HepG2 (cell line): Measurements from ENCODE around the gene AEN. TPM values are rescaled to one million over a fixed set of nuclear protein-coding genes. Genes with fewer than 3 reads are reported as not detected.

Experiments
- ATAC-seq: fragments of 200-7000 bp; cut with Tn5 transposase; 3 replicates; pipeline ENCODE4 v1.9.1; 2020; ENCODE audit warnings: mild to moderate bottlenecking, moderate library complexity
- BruUV-seq: library from RNA; stranded (reverse); fragments of 400-500 nt; replicated peaks from 2 replicates; lab custom pipeline; 2021; lab: Mats Ljungman, UMichigan
- CTCF ChIA-PET: fragments of 300-600 bp; formaldehyde crosslinking; extraction: SDS; loops from one replicate; lab custom pipeline; 2021; ENCODE audit warnings: low total read pairs, inconsistent platforms, low intra/inter-chr PET ratio; lab: Yijun Ruan, JAX
- POLR2A ChIA-PET: fragments of 350-600 bp; sonication (Branson Sonifier 250); formaldehyde crosslinking; loops from one replicate; lab custom pipeline; 2020; ENCODE audit warnings: antibody characterized with exemption, inconsistent platforms; lab: Yijun Ruan, JAX
- DNase-seq: peaks from one replicate; pipeline ENCODE4 v3.0.0-alpha.2; 2015; ENCODE audit warnings: low spot score
- FAIRE-seq: peaks from 3 replicates; lab custom pipeline; 2011; peaks lifted over from hg19 to GRCh38; lab: Jason Lieb, UNC
- H2AFZ ChIP-seq: one replicate; pipeline ENCODE4 v1.6.1; 2011; ENCODE audit warnings: low read length, inconsistent platforms
- H3K27ac ChIP-seq: fragments of 300-600 bp; 3 replicates; pipeline ENCODE4 v1.8.0; 2011; ENCODE audit warnings: mixed run types, mild to moderate bottlenecking, mixed read lengths, low read length, inconsistent platforms; ENCODE audit not compliant: insufficient read depth; ENCODE audit errors: extremely low read length
- H3K27me3 ChIP-seq, 2 experiments: fragments of 200-600 bp in 1 of 2; 2 replicates in 1 of 2; 3 replicates in 1 of 2; pipeline versions ENCODE4 v1.6.0 to v1.8.0; 2011; ENCODE audit warnings: low read length in 2 of 2, mild to moderate bottlenecking in 2 of 2, moderate library complexity in 2 of 2, inconsistent platforms in 1 of 2; ENCODE audit not compliant: insufficient read depth in 2 of 2, control insufficient read depth in 1 of 2
- H3K36me3 ChIP-seq, 2 experiments: fragments of 200-600 bp in 1 of 2; replicated peaks in 1 of 2; 2 replicates in 1 of 2; 3 replicates in 1 of 2; pipeline versions ENCODE4 v1.5.1 to v1.8.0; 2011; ENCODE audit warnings: low read length in 2 of 2, inconsistent platforms in 1 of 2; ENCODE audit not compliant: insufficient read depth in 2 of 2, control insufficient read depth in 1 of 2
- H3K4me1 ChIP-seq: 2 replicates; pipeline ENCODE4 v1.5.1; 2012; ENCODE audit warnings: low read length, inconsistent platforms; ENCODE audit not compliant: insufficient read depth
- H3K4me2 ChIP-seq: 2 replicates; pipeline ENCODE4 v1.6.0; 2011; ENCODE audit warnings: low read depth, low read length, inconsistent platforms
- H3K4me3 ChIP-seq, 3 experiments: fragments of 200-600 bp in 1 of 3; sonication (generic), shearing (Covaris generic) in 1 of 3; replicated peaks in 1 of 3; 2 replicates each; pipeline ENCODE4 v1.5.1; 2011 to 2016; ENCODE audit warnings: low read length in 3 of 3, inconsistent platforms in 2 of 3, low read depth in 2 of 3, mild to moderate bottlenecking in 2 of 3, control low read depth in 1 of 3, mixed read lengths in 1 of 3; ENCODE audit not compliant: insufficient read depth in 1 of 3
- H3K79me2 ChIP-seq: one replicate; pipeline ENCODE4 v1.6.1; 2011; ENCODE audit warnings: low read length, inconsistent platforms; ENCODE audit not compliant: insufficient read depth
- H3K9ac ChIP-seq: 2 replicates; pipeline ENCODE4 v1.6.0; 2011; ENCODE audit warnings: mild to moderate bottlenecking, low read depth, low read length, inconsistent platforms; ENCODE audit not compliant: insufficient read depth
- H3K9me3 ChIP-seq: 2 replicates; pipeline ENCODE4 v1.5.1; 2012; ENCODE audit warnings: mild to moderate bottlenecking, low read length
- H4K20me1 ChIP-seq: 2 replicates; pipeline ENCODE4 v1.6.0; 2011; ENCODE audit warnings: inconsistent platforms, mild to moderate bottlenecking, low read length, moderate library complexity; ENCODE audit not compliant: insufficient read depth
- ARNTL ChIP-seq: sonication (generic); formaldehyde crosslinking; IDR thresholded peaks from 2 replicates; pipeline ENCODE4 v1.4.0; 2020; ENCODE audit warnings: mild to moderate bottlenecking, missing genetic modification reagents
- CHCHD3 ChIP-seq: sonication (generic); formaldehyde crosslinking; IDR thresholded peaks from 2 replicates; pipeline ENCODE4 v1.8.0; 2022; ENCODE audit warnings: mild to moderate bottlenecking, missing genetic modification reagents, moderate library complexity
- MYC ChIP-seq: sonication (generic); formaldehyde crosslinking; IDR thresholded peaks from 2 replicates; pipeline ENCODE4 v1.9.0; 2021; ENCODE audit warnings: missing genetic modification reagents, borderline replicate concordance
- RBM22 ChIP-seq: fragments of 200-400 bp; formaldehyde crosslinking; optimal IDR thresholded peaks from 2 replicates; pipeline ENCODE3; 2017; ENCODE audit warnings: mild to moderate bottlenecking, low read length, moderate library complexity
- SAFB2 ChIP-seq: sonication (generic); formaldehyde crosslinking; IDR thresholded peaks from 2 replicates; pipeline ENCODE4 v1.5.1; 2020; ENCODE audit warnings: missing genetic modification reagents, low read depth, mild to moderate bottlenecking, borderline replicate concordance
- SATB2 ChIP-seq: sonication (generic); formaldehyde crosslinking; IDR thresholded peaks from 2 replicates; pipeline ENCODE4 v1.5.0; 2020; ENCODE audit warnings: missing genetic modification reagents
- ZNF564 ChIP-seq: sonication (generic); formaldehyde crosslinking; IDR thresholded peaks from 2 replicates; pipeline ENCODE4 v1.8.1; 2023; ENCODE audit warnings: mild to moderate bottlenecking, missing genetic modification reagents
- WGBS: methylation state at CpG from one replicate; pipeline ENCODE4 v1.1.6; 2017; ENCODE audit warnings: low lambda C conversion rate; 5-methylcytosine and 5-hydroxymethylcytosine counted together
- in situ Hi-C: cut with HindIII; loops from 2 replicates; pipeline ENCODE4 v1.10.0; 2017; ENCODE audit warnings: low pct_unique_long_range_greater_than_20kb; ENCODE audit not compliant: extremely low pct_ligation_motif_present
- intact Hi-C: fragments of 100-400 bp; cut with micrococcal nuclease; formaldehyde crosslinking; loops from one replicate; pipeline ENCODE4 v1.10.0; 2022; ENCODE audit not compliant: unreplicated experiment
- polyA plus RNA-seq, 8 experiments: library from polyadenylated mRNA; depleted of rRNA in 3 of 8; stranded (reverse) in 7 of 8; unstranded in 1 of 8; fragments of >200 nt; fragmentation: Illumina TruSeq in 4 of 8; extraction: Trizol in 4 of 8; gene quantifications; 2 replicates each; pipeline versions ENCODE4 v1.2.1 to v1.2.3, GENCODE V29; 2011 to 2016; ENCODE audit warnings: low read depth in 4 of 8, missing spikeins in 1 of 8, mixed read lengths in 1 of 8; ENCODE audit not compliant: insufficient read depth in 1 of 8
- total RNA-seq, 5 experiments: library from RNA; depleted of rRNA; stranded (reverse); fragments of >200 nt; fragmentation: Illumina TruSeq; extraction: Trizol; gene quantifications; 2 replicates each; pipeline ENCODE4 v1.2.3, GENCODE V29; 2016; ENCODE audit warnings: low read depth in 1 of 5
- TF ChIP-seq, protein P1 (sequence below): sonication (generic); formaldehyde crosslinking; IDR thresholded peaks from 2 replicates; pipeline ENCODE4 v1.5.0; 2020; ENCODE audit warnings: missing genetic modification reagents
- TF ChIP-seq, protein P2 (sequence below): sonication (generic); formaldehyde crosslinking; IDR thresholded peaks from 2 replicates; pipeline ENCODE4 v1.4.0; 2020; ENCODE audit warnings: missing genetic modification reagents, mild to moderate bottlenecking, borderline replicate concordance
- TF ChIP-seq, protein P3 (sequence below): sonication (generic); formaldehyde crosslinking; IDR thresholded peaks from 2 replicates; pipeline ENCODE4 v1.9.0; 2021; ENCODE audit warnings: missing genetic modification reagents, mild to moderate bottlenecking, borderline replicate concordance
- TF ChIP-seq, protein P4 (sequence below): conservative IDR thresholded peaks from 2 replicates; pipeline ENCODE4 v1.6.1; 2018; ENCODE audit warnings: missing genetic modification reagents
- TF ChIP-seq, protein P5 (sequence below): sonication (generic); formaldehyde crosslinking; IDR thresholded peaks from 2 replicates; pipeline ENCODE4 v1.5.1; 2020; ENCODE audit warnings: missing genetic modification reagents, mild to moderate bottlenecking, borderline replicate concordance
- TF ChIP-seq, protein P6 (sequence below): sonication (generic); formaldehyde crosslinking; IDR thresholded peaks from 2 replicates; pipeline ENCODE4 v1.5.1; 2020; ENCODE audit warnings: missing genetic modification reagents, mild to moderate bottlenecking, borderline replicate concordance

The AEN gene
- total and polyA plus RNA-seq, 2 of the 13 experiments (the other 11 are each of a cell fraction or from before 2014, with no cell fraction given), result 51.3 to 118 TPM

DNA sequence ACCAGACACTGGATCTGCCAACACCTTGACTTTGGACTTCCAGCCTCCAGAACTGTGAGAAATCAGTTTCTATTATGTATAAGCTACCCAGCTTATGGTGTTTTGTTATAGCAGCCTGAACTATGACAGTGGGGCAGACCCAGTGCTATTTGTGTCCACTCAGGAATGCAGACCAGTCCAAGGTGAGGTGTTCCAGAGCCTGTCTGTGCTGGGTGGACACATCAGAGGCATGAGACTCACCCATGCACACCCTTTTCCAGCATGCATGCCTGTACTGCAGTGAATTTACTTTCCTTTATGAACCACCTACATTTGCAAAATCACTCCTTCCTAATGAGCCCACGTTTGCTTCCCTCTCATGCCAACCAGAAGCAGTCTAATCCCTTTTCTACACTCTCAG, 47.1 kb upstream of the AEN start (continued):
- TF ChIP-seq, protein P1, sequence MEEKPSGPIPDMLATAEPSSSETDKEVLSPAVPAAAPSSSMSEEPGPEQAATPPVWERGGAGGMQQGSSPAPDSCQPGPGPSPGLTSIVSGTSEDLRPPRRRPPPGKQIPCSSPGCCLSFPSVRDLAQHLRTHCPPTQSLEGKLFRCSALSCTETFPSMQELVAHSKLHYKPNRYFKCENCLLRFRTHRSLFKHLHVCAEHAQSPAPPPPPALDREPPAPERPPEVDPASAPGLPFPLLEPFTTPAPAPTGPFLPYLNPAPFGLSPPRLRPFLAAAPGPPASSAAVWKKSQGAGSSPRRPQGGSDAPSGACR, result no peak
- TF ChIP-seq MYC (no peak), SATB2 (CRISPR knock-in tag) (no peak)
- TF ChIP-seq, protein P2, sequence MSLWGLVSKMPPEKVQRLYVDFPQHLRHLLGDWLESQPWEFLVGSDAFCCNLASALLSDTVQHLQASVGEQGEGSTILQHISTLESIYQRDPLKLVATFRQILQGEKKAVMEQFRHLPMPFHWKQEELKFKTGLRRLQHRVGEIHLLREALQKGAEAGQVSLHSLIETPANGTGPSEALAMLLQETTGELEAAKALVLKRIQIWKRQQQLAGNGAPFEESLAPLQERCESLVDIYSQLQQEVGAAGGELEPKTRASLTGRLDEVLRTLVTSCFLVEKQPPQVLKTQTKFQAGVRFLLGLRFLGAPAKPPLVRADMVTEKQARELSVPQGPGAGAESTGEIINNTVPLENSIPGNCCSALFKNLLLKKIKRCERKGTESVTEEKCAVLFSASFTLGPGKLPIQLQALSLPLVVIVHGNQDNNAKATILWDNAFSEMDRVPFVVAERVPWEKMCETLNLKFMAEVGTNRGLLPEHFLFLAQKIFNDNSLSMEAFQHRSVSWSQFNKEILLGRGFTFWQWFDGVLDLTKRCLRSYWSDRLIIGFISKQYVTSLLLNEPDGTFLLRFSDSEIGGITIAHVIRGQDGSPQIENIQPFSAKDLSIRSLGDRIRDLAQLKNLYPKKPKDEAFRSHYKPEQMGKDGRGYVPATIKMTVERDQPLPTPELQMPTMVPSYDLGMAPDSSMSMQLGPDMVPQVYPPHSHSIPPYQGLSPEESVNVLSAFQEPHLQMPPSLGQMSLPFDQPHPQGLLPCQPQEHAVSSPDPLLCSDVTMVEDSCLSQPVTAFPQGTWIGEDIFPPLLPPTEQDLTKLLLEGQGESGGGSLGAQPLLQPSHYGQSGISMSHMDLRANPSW (CRISPR knock-in tag), result no peak
- TF ChIP-seq, all 625 proteins: peak for 0

DNA sequence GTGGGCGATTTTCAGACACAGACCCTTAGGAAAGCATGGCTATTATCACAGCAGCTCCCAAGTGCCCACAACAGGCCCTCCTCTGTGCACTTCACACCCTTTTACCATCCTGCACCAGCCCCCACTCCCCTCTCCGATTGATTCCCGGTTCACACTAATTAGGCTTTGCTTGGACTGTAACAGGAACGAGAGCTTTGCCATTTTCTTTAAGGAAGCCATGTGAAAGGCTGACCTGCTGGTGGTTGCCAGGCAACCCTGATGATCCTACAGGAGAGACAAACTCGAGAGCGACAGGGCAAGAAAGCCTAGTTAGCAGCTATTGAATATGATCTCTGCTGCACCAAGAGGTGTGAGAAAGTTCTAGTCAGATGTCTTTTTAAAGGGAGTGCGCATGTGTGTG, 46.5 kb upstream of the AEN start:
- Histone ChIP-seq H3K4me2 (no peak overlapping the region), H3K9ac (no peak overlapping the region), H3K36me3 (no peaks in the 10 kb centered on the region), H2AFZ (no peak overlapping the region), H3K9me3 (no peaks in the 10 kb centered on the region), H3K27me3 (peaks cover 2 to 17% of the 10 kb centered on the region in 2 experiments; a peak in 4 of 5 replicates), H3K27ac (no peak overlapping the region), H3K4me1 (no peaks in the 10 kb centered on the region), H3K4me3 (no peak overlapping the region), H4K20me1 (no peaks in the 10 kb centered on the region), H3K79me2 (no peaks in the 10 kb centered on the region)
- ChIA-PET POLR2A (no interaction called here), CTCF (no interaction called here)
- 18% methylated on average over 6 of the region's 7 CpGs for WGBS
- DNase-seq (no peak), FAIRE-seq (no peak), ATAC-seq (no peak)
- no TSS peak for BruUV-seq
- in situ Hi-C loops, result no loop called here
- intact Hi-C loops, result no loop called here
- TF ChIP-seq SAFB2, result no peak
- TF ChIP-seq, protein P3, sequence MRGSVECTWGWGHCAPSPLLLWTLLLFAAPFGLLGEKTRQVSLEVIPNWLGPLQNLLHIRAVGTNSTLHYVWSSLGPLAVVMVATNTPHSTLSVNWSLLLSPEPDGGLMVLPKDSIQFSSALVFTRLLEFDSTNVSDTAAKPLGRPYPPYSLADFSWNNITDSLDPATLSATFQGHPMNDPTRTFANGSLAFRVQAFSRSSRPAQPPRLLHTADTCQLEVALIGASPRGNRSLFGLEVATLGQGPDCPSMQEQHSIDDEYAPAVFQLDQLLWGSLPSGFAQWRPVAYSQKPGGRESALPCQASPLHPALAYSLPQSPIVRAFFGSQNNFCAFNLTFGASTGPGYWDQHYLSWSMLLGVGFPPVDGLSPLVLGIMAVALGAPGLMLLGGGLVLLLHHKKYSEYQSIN (CRISPR knock-in tag), result no peak
- TF ChIP-seq, protein P4, sequence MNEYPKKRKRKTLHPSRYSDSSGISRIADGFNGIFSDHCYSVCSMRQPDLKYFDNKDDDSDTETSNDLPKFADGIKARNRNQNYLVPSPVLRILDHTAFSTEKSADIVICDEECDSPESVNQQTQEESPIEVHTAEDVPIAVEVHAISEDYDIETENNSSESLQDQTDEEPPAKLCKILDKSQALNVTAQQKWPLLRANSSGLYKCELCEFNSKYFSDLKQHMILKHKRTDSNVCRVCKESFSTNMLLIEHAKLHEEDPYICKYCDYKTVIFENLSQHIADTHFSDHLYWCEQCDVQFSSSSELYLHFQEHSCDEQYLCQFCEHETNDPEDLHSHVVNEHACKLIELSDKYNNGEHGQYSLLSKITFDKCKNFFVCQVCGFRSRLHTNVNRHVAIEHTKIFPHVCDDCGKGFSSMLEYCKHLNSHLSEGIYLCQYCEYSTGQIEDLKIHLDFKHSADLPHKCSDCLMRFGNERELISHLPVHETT, result no peak
- TF ChIP-seq, protein P5, sequence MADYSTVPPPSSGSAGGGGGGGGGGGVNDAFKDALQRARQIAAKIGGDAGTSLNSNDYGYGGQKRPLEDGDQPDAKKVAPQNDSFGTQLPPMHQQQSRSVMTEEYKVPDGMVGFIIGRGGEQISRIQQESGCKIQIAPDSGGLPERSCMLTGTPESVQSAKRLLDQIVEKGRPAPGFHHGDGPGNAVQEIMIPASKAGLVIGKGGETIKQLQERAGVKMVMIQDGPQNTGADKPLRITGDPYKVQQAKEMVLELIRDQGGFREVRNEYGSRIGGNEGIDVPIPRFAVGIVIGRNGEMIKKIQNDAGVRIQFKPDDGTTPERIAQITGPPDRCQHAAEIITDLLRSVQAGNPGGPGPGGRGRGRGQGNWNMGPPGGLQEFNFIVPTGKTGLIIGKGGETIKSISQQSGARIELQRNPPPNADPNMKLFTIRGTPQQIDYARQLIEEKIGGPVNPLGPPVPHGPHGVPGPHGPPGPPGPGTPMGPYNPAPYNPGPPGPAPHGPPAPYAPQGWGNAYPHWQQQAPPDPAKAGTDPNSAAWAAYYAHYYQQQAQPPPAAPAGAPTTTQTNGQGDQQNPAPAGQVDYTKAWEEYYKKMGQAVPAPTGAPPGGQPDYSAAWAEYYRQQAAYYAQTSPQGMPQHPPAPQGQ (CRISPR knock-in tag), result no peak
- no peak for TF ChIP-seq ZNF564 (CRISPR knock-in tag)
- TF ChIP-seq CHCHD3 (CRISPR knock-in tag), result no peak
- no peak for TF ChIP-seq RBM22
- no peak for TF ChIP-seq ARNTL (CRISPR knock-in tag)
- TF ChIP-seq, protein P6, sequence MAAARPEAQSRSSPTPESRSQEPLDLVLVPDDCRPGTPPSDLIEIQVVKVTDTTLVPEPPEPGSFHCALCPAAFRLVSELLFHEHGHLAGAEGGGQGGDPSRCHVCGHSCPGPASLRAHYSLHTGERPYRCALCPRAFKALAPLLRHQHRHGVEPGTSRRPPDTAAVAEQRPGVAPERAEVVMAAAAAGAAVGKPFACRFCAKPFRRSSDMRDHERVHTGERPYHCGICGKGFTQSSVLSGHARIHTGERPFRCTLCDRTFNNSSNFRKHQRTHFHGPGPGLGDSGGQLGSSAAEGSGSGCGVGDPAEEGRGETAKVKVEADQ, result no peak
